Breast epithelium (tissue), 3 donors: ENCODE data around the gene PTPRN2.

Source experiments
- CTCF ChIP-seq, 3 donors: fragments of 450-650 bp; IDR thresholded peaks; one replicate each; pipeline ENCODE4 v1.5.1; 2016 to 2017; ENCODE audit warnings: antibody characterized with exemption in 3 of 3, mild to moderate bottlenecking in 3 of 3, moderate library complexity in 3 of 3
- POLR2A ChIP-seq: fragments of 450-650 bp; IDR thresholded peaks from one replicate; pipeline ENCODE4 v1.6.1; 2016; ENCODE audit warnings: antibody characterized with exemption, mild to moderate bottlenecking, moderate library complexity
- POLR2AphosphoS5 ChIP-seq, 3 donors: sonication (generic); formaldehyde crosslinking; IDR thresholded peaks; one replicate each; pipeline ENCODE4 v1.6.1; 2017; ENCODE audit warnings: antibody characterized with exemption in 3 of 3

DNA sequence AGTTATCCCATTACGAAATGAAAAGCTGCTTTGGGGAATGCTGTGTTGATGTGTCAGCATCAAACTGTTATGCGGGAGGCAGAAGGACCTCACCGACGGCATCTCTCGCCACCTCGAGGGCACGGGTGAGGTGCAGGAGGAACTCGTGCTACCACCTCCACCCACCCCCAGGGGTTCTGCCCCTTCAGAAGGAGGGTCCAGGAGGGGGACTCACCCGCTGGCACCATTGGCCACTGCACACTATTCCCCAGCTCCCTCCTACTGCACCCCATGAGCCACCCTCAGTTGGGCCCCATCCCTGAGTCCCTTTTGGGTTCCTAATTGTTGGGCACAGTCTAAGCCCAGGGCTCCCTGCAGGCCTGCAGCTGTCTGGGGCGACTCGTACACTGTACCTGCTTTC is 236.6 kb downstream of the PTPRN2 start:
- no peak for TF ChIP-seq POLR2A
- no peak for TF ChIP-seq CTCF (IDR thresholded peaks at IDR 0.05)
- no peak for TF ChIP-seq POLR2AphosphoS5 (IDR thresholded peaks at IDR 0.05)
